Epithelial cell of esophagus (primary cell): ENCODE results near the gene MBTD1.

ENCODE experiments used
- DNase-seq: peaks from one replicate; pipeline ENCODE4 v3.0.0; 2010; ENCODE audit warnings: low read depth
- H3K4me3 ChIP-seq: 2 replicates; pipeline ENCODE4 v1.5.1; 2011; ENCODE audit warnings: mild to moderate bottlenecking, low read length, control low read depth
- TF ChIP-seq, protein P1 (sequence below): IDR thresholded peaks from 2 replicates; pipeline ENCODE4 v1.5.1; 2011; ENCODE audit warnings: low read depth, mild to moderate bottlenecking, low read length, control low read depth, inconsistent platforms; ENCODE audit not compliant: insufficient read depth; ENCODE audit errors: missing control alignments

MBTD1 gene

DNA sequence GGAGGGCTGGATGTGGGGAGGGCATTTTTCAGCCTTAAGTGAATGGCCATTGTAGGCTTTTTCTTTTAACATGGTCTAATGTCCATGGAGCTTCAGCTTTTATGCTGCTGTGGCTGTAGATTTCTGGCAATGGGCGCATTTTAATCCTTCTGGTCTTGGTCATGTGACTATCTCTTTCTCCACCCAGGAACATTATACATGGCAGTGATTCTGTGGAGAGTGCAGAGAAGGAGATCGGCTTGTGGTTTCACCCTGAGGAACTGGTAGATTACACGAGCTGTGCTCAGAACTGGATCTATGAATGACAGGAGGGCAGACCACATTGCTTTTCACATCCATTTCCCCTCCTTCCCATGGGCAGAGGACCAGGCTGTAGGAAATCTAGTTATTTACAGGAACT, 98.3 kb downstream of the MBTD1 start:
- DNase-seq = no peak
- TF ChIP-seq, protein P1, sequence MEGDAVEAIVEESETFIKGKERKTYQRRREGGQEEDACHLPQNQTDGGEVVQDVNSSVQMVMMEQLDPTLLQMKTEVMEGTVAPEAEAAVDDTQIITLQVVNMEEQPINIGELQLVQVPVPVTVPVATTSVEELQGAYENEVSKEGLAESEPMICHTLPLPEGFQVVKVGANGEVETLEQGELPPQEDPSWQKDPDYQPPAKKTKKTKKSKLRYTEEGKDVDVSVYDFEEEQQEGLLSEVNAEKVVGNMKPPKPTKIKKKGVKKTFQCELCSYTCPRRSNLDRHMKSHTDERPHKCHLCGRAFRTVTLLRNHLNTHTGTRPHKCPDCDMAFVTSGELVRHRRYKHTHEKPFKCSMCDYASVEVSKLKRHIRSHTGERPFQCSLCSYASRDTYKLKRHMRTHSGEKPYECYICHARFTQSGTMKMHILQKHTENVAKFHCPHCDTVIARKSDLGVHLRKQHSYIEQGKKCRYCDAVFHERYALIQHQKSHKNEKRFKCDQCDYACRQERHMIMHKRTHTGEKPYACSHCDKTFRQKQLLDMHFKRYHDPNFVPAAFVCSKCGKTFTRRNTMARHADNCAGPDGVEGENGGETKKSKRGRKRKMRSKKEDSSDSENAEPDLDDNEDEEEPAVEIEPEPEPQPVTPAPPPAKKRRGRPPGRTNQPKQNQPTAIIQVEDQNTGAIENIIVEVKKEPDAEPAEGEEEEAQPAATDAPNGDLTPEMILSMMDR = no peak
- no peak overlapping the region for H3K4me3 ChIP-seq

DNA sequence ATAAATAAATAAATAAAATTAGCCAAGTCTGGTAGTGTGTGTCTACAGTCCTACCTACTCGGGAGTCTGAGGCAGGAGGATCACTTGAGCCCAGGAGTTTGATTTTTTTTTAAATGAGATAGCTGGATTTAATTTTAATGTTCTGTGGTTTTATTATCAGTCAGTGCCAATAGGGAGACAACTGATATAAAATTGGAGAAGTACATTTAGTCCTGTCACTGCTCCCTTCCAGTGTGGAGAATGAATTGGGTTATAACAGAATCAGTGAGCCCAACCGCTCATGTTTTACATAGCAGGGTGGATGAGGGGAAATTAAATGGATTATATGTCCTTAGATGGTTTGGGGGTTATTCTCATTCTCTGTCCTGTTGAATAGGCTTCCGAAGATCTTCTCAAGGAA, 100.2 kb downstream of the MBTD1 start:
- TF ChIP-seq, protein P1 = no peak

DNA sequence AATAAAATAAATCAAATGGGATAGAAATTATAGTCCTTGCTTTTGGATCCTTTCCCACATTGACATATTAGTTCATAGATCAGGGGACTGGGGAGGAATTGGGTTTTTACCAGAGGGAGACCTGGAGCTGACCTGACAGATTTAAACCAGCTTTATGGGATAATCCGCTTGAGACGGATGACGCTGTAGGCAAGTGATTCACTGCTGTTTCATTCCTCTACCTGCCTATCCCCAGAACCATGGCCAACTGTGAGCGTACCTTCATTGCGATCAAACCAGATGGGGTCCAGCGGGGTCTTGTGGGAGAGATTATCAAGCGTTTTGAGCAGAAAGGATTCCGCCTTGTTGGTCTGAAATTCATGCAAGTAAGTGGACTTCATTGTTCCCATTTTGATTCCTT, 104.4 kb downstream of the MBTD1 start:
- no peak overlapping the region for H3K4me3 ChIP-seq
- DNase-seq = no peak
- TF ChIP-seq, protein P1 = no peak

More for the DNA sequence above, 100.2 kb downstream of the MBTD1 start:
- DNase-seq = no peak
- H3K4me3 ChIP-seq = no peak overlapping the region

DNA sequence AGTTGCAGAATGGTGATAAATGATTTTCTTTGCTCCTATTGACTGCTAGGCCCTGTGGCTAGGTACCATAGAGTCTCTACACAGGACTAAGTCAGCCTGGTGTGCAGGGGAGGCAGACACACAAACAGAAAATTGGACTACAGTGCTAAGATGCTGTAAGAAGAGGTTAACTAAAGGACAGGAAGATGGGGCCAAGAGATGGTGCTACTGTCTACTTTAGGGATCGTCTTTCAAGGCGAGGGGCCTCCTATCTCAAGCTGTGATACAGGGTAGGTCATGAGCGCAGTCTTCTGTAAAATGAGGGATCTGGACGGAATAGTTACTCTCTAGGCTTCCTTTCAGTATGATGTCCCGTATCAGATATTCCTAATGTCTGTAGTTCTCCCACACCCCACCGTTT, 105.7 kb downstream of the MBTD1 start:
- DNase-seq = no peak
- H3K4me3 ChIP-seq = peak overlapping the region; percentile 89
- TF ChIP-seq, protein P1 = no peak

DNA sequence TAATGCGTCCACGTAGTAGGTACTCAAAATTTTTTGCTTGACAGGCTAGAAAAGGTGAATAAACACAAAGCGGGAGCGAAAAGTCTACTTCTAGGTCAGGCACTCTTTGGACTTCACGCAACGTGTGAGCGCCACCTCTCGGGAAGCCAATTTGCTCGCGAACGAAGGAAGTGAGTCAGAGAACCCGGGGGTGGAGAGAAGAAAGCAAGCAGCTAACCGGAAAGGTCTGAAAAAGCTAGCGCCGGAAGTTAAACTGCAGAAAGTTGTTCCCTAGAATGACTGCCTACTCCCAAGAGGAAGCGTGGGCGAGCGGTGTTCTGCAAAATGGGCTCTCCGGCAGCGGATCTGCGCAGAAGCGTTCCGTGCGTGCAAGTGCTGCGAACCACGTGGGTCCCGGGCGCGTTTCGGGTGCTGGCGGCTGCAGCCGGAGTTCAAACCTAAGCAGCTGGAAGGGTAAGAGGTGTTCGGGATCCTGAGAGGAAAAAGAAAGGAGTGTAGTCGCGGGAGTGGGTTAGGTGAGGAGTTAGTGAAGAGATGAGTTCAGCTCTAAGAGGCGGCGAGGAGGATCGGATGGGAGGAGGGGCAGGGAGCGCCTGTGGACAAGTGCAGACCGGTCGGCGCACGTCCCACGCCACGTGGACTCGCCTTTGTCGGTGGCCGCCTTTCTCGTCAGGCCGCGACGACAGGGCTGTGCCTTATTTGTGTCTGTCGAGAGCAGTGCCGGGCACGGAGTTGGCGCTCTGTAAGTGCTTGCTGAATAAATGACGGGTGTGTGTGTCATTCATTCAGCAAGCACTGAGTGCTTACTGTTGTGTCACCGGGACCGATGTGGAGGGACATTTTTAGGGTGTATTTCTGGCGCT, 106.4 kb downstream of the MBTD1 start, which contains the start of gene NME1:
TSS of gene NME1 (plus strand) at position 350 of the 863 bp plus-strand sequence. CDS start 2,096 bp downstream, outside the sequence.
- peak within 1 kb of the TSS; percentile 89 for H3K4me3 ChIP-seq
- peak; percentile 100 for DNase-seq
- TF ChIP-seq, protein P1 = peak; percentile 94

DNA sequence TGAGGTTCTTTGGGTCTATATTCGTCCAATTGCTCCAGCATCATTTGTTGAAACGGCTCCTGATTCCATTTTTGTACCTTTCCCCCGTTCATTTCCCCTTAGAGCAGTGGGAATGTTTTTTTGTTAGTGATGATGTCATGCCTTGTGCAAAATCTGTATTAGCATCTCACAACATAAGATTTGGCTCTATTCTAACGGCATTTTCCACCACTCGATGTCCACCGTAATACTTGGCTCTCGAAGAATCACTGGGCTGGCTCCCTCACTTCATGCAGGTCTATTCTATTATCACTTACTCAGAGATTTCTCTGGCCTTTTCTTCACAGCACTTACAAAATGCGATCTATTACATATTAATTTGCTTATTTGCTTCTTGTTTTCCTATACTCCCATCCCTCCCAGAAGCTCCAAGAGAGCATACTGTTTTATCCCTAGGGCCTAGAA, 107.1 kb downstream of the MBTD1 start:
- peak overlapping the region; percentile 31 for H3K4me3 ChIP-seq
- TF ChIP-seq, protein P1 = no peak
- DNase-seq = no peak
